Neural progenitor cell (in vitro differentiated cells): Measurements from ENCODE around the gene CCNL2. TPM values are rescaled to one million over a fixed set of nuclear protein-coding genes. Genes with fewer than 3 reads are reported as not detected.

Source experiments
- DNase-seq: peaks from one replicate; pipeline ENCODE4 v3.0.0-alpha.2; 2016; ENCODE audit warnings: low spot score
- H2AFZ ChIP-seq: fragments of 200-600 bp; sonication (generic); replicated peaks from 2 replicates; pipeline ENCODE4 v1.6.1; 2016; ENCODE audit warnings: antibody characterized with exemption
- H3F3A ChIP-seq: fragments of 200-600 bp; sonication (generic); 2 replicates; pipeline ENCODE4 v1.6.1; 2016; ENCODE audit warnings: antibody characterized with exemption, low read depth
- H3K27ac ChIP-seq: fragments of 200-600 bp; sonication (generic); 2 replicates; pipeline ENCODE4 v1.5.1; 2016; ENCODE audit warnings: mild to moderate bottlenecking
- H3K27me3 ChIP-seq: fragments of 200-600 bp; sonication (generic); 2 replicates; pipeline ENCODE4 v1.6.1; 2016; ENCODE audit warnings: mild to moderate bottlenecking, moderate library complexity
- H3K36me3 ChIP-seq: fragments of 200-600 bp; sonication (generic); 2 replicates; pipeline ENCODE4 v1.5.1; 2016
- H3K4me1 ChIP-seq: fragments of 200-600 bp; sonication (generic); 2 replicates; pipeline ENCODE4 v1.6.1; 2016; ENCODE audit warnings: mixed run types
- H3K4me2 ChIP-seq: fragments of 200-600 bp; sonication (generic); 2 replicates; pipeline ENCODE4 v1.6.1; 2016
- H3K4me3 ChIP-seq: fragments of 200-600 bp; sonication (generic); 2 replicates; pipeline ENCODE4 v1.5.1; 2016
- H3K79me2 ChIP-seq: fragments of 200-600 bp; sonication (generic); 2 replicates; pipeline ENCODE4 v1.6.1; 2016; ENCODE audit warnings: low read depth
- H3K9ac ChIP-seq: fragments of 200-600 bp; sonication (generic); 2 replicates; pipeline ENCODE4 v1.6.1; 2016
- H3K9me3 ChIP-seq: fragments of 200-600 bp; sonication (generic); 2 replicates; pipeline ENCODE4 v1.5.1; 2016; ENCODE audit warnings: low read depth
- H4K20me1 ChIP-seq: fragments of 200-600 bp; sonication (generic); 2 replicates; pipeline ENCODE4 v1.6.1; 2016; ENCODE audit warnings: low read depth
- H3K27ac Mint-ChIP-seq: 3 replicates; pipeline ENCODE4 v1.8.0; 2021; ENCODE audit warnings: mixed read lengths
- H3K27me3 Mint-ChIP-seq: 2 replicates; pipeline ENCODE4 v1.8.0; 2022; ENCODE audit warnings: low read depth, mild to moderate bottlenecking, inconsistent platforms, moderate library complexity, mixed read lengths; ENCODE audit not compliant: insufficient read depth
- H3K36me3 Mint-ChIP-seq: 3 replicates; pipeline ENCODE4 v1.8.0; 2021; ENCODE audit warnings: mixed read lengths
- H3K4me1 Mint-ChIP-seq: 3 replicates; pipeline ENCODE4 v1.8.0; 2021; ENCODE audit warnings: mixed read lengths
- H3K4me3 Mint-ChIP-seq: 3 replicates; pipeline ENCODE4 v1.8.0; 2021; ENCODE audit warnings: mild to moderate bottlenecking, moderate library complexity, mixed read lengths
- H3K9me3 Mint-ChIP-seq: 3 replicates; pipeline ENCODE4 v1.8.0; 2020; ENCODE audit warnings: mixed read lengths
- CTCF ChIP-seq: fragments of 200-600 bp; sonication (generic); IDR thresholded peaks from 2 replicates; pipeline ENCODE4 v1.5.1; 2017; ENCODE audit warnings: antibody characterized with exemption, mild to moderate bottlenecking
- EZH2 ChIP-seq: fragments of 200-600 bp; sonication (generic); IDR thresholded peaks from 2 replicates; pipeline ENCODE4 v1.6.1; 2017; ENCODE audit warnings: antibody characterized with exemption, mild to moderate bottlenecking, moderate library complexity
- EZH2phosphoT487 ChIP-seq: fragments of 200-600 bp; sonication (generic); IDR thresholded peaks from 2 replicates; pipeline ENCODE4 v1.6.1; 2017; ENCODE audit warnings: antibody characterized with exemption
- total RNA-seq: library from RNA; depleted of rRNA; stranded (reverse); fragments of >200 nt; gene quantifications from 2 replicates; pipeline ENCODE4 v1.2.3, GENCODE V29; 2015; ENCODE audit warnings: low replicate concordance

Gene CCNL2
- total RNA-seq, 1 donor from 2014 or later: 143 TPM

DNA sequence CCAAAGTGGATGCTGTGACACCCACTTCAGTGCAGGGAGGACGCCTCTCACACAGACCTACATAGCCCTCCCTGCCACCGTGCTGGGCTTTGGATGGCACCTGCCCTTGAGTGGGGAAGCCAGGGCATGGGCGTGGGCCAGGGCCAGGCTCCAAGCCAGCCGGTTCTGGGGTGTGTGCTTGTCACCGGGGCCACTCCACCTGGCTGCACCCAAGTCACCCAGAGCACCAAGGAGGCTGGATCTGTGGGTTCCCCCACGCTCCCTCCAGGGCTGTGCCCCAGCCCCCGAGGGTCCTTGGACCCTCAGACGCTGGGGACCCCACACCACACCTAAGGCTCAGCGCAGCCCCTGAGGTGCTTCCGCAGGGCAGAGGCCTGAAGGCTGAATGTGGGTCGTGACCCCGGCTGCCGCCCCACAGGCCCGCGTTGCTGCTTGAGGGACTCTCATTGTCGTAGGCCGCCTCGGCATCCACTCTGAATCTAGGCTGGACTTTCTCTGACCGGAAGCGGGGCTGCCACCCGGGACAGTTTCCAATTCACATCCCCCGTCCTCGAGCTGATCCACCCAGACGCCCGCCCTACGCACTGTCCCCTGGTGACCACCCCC is 42.2 kb downstream of the CCNL2 start:
- Histone ChIP-seq H4K20me1 (peaks cover 30% of the 10 kb centered on the region), H3K36me3 (no peaks in the 10 kb centered on the region), H3K9ac (no peak overlapping the region), H3K27ac (no peak overlapping the region), H3K4me2 (peak overlapping the region; percentile 59), H3K79me2 (no peaks in the 10 kb centered on the region), H3K9me3 (no peaks in the 10 kb centered on the region), H3K4me3 (no peak overlapping the region), H2AFZ (no peak overlapping the region), H3F3A (peaks cover 66% of the 10 kb centered on the region), H3K27me3 (peaks cover 35% of the 10 kb centered on the region), H3K4me1 (peaks cover 63% of the 10 kb centered on the region)
- Mint-ChIP-seq H3K27ac (no peak overlapping the region), H3K9me3 (no peaks in the 10 kb centered on the region), H3K36me3 (peaks cover 3% of the 10 kb centered on the region), H3K4me3 (peak overlapping the region; percentile 65), H3K4me1 (peaks cover 49% of the 10 kb centered on the region), H3K27me3 (peaks cover 25% of the 10 kb centered on the region)
- TF ChIP-seq EZH2: no peak
- no peak for TF ChIP-seq CTCF
- no peak for TF ChIP-seq EZH2phosphoT487
- peak; percentile 68 for DNase-seq

DNA sequence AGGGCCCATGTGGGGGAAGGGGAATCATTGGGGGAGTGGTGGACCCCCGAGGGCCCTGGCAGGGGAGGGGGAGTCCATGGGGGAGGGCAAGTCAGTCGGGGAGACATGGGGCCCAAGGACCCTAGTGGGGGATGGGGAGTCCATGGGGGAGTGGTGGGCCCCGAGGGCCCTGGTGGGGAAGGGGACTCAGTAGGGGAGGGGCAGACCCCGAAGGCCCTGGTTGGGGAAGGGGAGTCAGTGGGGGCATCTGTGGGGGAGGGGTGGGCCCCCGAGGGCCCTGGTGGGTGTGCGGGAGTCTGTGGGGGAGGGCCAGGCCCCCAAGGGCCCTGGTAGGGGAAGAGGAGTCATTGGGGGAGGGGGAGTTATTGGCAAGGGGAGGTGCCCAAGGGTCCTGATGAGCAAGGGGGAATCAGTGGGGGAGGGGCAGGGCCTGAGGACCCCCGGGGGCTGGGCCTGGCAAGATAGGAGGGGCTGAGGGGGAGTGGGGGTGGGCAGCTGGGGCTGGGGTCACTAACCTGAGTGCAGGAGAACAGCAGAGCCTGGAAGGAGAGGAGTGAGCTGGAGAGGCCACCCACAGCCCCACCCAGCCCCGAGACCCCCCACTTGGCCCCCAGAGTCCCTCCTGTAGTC is 42.9 kb downstream of the CCNL2 start:
- H3K4me2 ChIP-seq: no peak overlapping the region
- Mint-ChIP-seq H3K4me3 (no peak overlapping the region), H3K36me3 (peaks cover 3% of the 10 kb centered on the region), H3K9me3 (no peaks in the 10 kb centered on the region), H3K27ac (no peak overlapping the region), H3K4me1 (peaks cover 46% of the 10 kb centered on the region), H3K27me3 (peaks cover 25% of the 10 kb centered on the region)
- DNase-seq: no peak
- no peak overlapping the region for H3K4me3 ChIP-seq
- H4K20me1 ChIP-seq: peaks cover 36% of the 10 kb centered on the region
- peaks cover 68% of the 10 kb centered on the region for H3F3A ChIP-seq
- no peaks in the 10 kb centered on the region for H3K36me3 ChIP-seq
- no peak overlapping the region for H3K27ac ChIP-seq
- H3K79me2 ChIP-seq: no peaks in the 10 kb centered on the region
- no peaks in the 10 kb centered on the region for H3K9me3 ChIP-seq
- H3K4me1 ChIP-seq: peaks cover 63% of the 10 kb centered on the region
- H2AFZ ChIP-seq: no peak overlapping the region
- peaks cover 35% of the 10 kb centered on the region for H3K27me3 ChIP-seq
- H3K9ac ChIP-seq: no peak overlapping the region
- TF ChIP-seq CTCF (no peak), EZH2 (no peak), EZH2phosphoT487 (no peak)

- Histone ChIP-seq H3K27me3 (peaks cover 35% of the 10 kb centered on the region), H3K4me1 (peaks cover 60% of the 10 kb centered on the region), H3K4me3 (peak overlapping the region; percentile 34), H4K20me1 (peaks cover 36% of the 10 kb centered on the region), H3K36me3 (no peaks in the 10 kb centered on the region), H3K79me2 (no peaks in the 10 kb centered on the region), H3K9ac (no peak overlapping the region), H3F3A (peaks cover 60% of the 10 kb centered on the region), H3K27ac (no peak overlapping the region), H2AFZ (no peak overlapping the region), H3K9me3 (no peaks in the 10 kb centered on the region), H3K4me2 (peak overlapping the region; percentile 69)
- no peak for TF ChIP-seq CTCF
- no peak for TF ChIP-seq EZH2
- no peak for TF ChIP-seq EZH2phosphoT487
- Mint-ChIP-seq H3K27ac (no peak overlapping the region), H3K36me3 (peaks cover 3% of the 10 kb centered on the region), H3K4me1 (peaks cover 38% of the 10 kb centered on the region), H3K9me3 (no peaks in the 10 kb centered on the region), H3K27me3 (peaks cover 22% of the 10 kb centered on the region), H3K4me3 (no peak overlapping the region)
- peak; percentile 67 for DNase-seq
Measured at GRCh38 chr1:1355416-1355815, 43.7 kb downstream of the CCNL2 start.
